ENCODE results near the gene CRACDL. TPM values are rescaled to one million over a fixed set of nuclear protein-coding genes. Genes with fewer than 3 reads are reported as not detected.

Gene CRACDL
- total RNA-seq, 1 donor from 2014 or later: 0.55 TPM

DNA sequence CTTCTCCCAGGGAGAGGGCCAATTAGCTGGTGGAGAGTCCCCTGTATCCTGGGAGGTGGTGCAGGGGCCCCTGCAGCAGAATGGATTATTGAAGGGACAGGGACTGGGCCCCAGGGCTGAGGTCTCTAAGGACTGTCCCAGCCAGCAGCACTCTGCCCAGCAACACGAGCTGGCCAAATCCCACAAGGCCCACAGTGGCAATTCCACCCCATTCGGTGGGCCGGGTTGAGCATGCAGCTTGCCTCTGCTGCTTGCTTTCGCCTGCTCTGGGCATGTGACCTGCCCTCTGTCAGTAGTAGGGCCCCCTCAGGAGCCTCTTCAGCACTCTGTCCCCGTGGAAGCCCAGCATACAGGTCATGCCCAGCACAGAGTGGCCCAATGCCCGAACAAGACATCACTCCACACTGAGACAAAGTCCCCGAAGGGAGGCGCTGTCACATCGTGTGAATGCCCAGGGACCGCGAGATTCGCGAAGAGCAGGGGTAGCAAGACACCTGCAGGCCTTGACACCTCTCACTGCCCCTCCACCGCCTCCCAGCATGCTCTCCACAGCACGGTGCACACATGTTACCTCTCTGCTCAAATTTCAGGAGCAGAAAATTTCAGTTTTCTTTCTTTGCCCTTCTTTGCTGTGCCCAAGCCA lies 65.4 kb downstream of the CRACDL start:
- Mint-ChIP-seq H3K27me3 (ENCODE audit: low read depth) (no peaks in the 10 kb centered on the region), H3K36me3 (ENCODE audit: low read depth) (no peaks in the 10 kb centered on the region), H3K9me3 (no peaks in the 10 kb centered on the region), H3K27ac (no peak overlapping the region), H3K4me3 (ENCODE audit: low read depth) (no peak overlapping the region), H3K4me1 (ENCODE audit: low read depth) (no peaks in the 10 kb centered on the region)
- DNase-seq (ENCODE audit: low spot score): no peak
- intact Hi-C loops (cut with micrococcal nuclease): no loop called here

DNA sequence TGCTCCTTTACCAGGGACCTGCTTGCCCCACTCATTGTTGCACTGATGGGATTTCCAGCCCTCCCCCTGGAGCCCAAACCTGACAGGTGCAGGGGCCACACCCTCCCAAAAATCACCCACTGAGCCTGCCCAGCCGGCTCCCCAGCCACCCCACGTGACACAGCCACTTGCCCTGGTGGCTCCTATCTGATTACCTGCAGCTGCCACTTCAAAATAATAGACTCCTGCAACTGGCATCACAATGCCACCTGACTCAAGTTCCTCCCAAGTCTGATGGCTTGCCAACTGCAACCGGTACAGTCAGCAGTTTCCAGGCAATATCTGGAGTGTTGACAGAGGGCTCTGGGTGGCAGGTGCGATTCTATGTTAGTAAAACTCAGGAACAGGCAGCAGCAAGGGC lies 66.2 kb downstream of the CRACDL start:
- intact Hi-C loops (cut with micrococcal nuclease): no loop called here
- no peak for DNase-seq (ENCODE audit: low spot score)
- H3K27me3 Mint-ChIP-seq (ENCODE audit: low read depth): no peaks in the 10 kb centered on the region
- H3K27ac Mint-ChIP-seq: no peak overlapping the region
- H3K4me3 Mint-ChIP-seq (ENCODE audit: low read depth): no peak overlapping the region
- H3K36me3 Mint-ChIP-seq (ENCODE audit: low read depth): no peaks in the 10 kb centered on the region
- no peaks in the 10 kb centered on the region for H3K4me1 Mint-ChIP-seq (ENCODE audit: low read depth)
- no peaks in the 10 kb centered on the region for H3K9me3 Mint-ChIP-seq

DNA sequence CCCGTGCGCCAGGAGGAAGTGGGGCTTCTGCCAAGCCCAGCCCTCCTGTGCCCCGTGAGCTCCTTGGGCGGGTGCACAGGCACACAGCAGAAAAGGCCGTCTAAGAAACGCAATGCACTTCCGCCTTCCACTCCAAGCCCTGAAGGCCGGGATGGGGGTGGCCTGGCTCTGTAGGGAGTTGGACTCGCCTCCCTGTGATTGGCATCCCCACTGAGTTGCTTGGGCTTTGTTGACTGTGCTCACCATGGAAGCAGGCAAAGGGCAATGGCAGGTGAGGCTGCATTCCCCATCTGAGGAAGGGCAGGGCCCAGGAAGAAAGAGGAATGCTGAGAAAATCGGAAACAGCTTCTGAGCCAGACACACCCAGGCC lies 66.8 kb downstream of the CRACDL start:
- no peak overlapping the region for H3K27ac Mint-ChIP-seq
- H3K9me3 Mint-ChIP-seq: no peaks in the 10 kb centered on the region
- DNase-seq (ENCODE audit: low spot score): no peak
- H3K27me3 Mint-ChIP-seq (ENCODE audit: low read depth): no peaks in the 10 kb centered on the region
- H3K36me3 Mint-ChIP-seq (ENCODE audit: low read depth): no peaks in the 10 kb centered on the region
- H3K4me1 Mint-ChIP-seq (ENCODE audit: low read depth): no peaks in the 10 kb centered on the region
- intact Hi-C loops (cut with micrococcal nuclease): no loop called here
- no peak overlapping the region for H3K4me3 Mint-ChIP-seq (ENCODE audit: low read depth)

DNA sequence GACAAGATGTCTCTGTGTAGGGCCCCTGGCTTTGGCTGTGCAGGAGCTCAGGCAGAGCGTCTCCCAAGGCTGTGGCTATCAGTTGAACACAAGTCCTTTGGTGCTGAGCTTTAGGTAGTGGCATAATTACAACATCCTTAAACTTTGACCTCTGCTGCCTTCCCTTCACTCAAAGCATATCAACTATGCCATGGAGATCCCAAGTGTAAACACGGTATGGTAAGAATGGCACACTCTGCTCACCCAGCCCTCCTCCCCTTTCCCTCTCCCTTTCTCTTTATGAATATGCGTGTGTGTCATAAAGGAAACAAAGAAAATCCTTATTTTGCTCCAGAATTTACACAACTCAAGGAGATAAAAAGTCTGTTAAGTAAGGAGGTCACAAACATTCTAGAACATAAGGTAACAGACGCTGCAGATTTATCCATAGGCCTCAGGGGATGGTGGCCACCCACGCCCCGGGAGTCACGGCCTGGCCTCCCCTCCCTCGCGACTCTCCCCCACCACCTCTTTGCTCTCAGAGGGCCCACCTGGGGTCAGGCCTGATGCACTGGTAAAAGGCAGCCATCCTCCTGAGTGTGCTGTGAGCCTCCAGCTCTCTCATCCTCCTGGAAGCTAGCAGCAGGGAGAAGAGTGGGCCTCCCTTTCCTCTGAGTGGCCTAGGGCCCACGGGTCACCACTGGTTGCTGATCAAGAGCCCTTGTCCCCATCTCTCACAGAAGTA lies 67.3 kb downstream of the CRACDL start:
- no peaks in the 10 kb centered on the region for H3K9me3 Mint-ChIP-seq
- intact Hi-C loops (cut with micrococcal nuclease): no loop called here
- H3K27ac Mint-ChIP-seq: no peak overlapping the region
- H3K36me3 Mint-ChIP-seq (ENCODE audit: low read depth): no peaks in the 10 kb centered on the region
- H3K27me3 Mint-ChIP-seq (ENCODE audit: low read depth): peaks cover 2% of the 10 kb centered on the region
- no peak for DNase-seq (ENCODE audit: low spot score)
- no peak overlapping the region for H3K4me3 Mint-ChIP-seq (ENCODE audit: low read depth)
- no peaks in the 10 kb centered on the region for H3K4me1 Mint-ChIP-seq (ENCODE audit: low read depth)

DNA sequence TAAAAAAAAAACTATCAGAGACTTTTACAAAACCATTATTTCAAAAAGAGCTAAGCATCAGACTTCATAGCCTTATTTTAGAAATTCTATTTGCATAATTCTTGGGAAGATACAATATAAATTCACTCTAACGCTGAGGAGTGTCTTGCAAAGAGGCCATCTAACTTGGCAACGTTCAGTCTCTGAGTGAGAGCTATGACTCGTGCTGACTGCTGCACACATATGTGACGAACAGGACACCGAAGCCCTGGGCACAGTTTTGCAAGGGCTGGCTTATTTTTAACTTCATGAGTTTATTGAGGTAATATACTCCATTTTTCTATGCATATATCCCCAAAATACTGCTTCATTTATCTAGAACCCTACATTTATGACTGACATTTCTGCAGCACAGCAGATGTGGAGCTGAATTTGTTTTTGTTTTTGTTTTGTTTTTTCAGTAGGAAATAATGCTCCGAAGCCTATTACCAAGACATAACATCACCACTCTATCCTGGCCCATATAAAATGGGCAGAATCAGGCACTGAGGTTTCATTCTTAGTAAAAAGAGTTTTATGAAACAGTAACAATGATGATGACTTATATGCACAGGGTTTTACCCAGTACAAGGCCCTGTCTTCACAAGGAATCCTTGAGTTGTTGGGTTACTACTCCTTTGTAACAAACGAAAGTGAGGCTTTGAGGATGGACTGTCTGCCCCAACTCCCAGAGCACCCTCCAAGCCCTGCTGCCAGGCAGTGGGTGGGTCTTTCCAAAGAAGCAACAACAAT lies 68.3 kb downstream of the CRACDL start:
- Mint-ChIP-seq H3K27ac (no peak overlapping the region), H3K36me3 (ENCODE audit: low read depth) (no peaks in the 10 kb centered on the region), H3K4me1 (ENCODE audit: low read depth) (no peaks in the 10 kb centered on the region), H3K27me3 (ENCODE audit: low read depth) (peaks cover 4% of the 10 kb centered on the region), H3K4me3 (ENCODE audit: low read depth) (no peak overlapping the region), H3K9me3 (no peaks in the 10 kb centered on the region)
- intact Hi-C loops (cut with micrococcal nuclease): no loop called here
- DNase-seq (ENCODE audit: low spot score): no peak

DNA sequence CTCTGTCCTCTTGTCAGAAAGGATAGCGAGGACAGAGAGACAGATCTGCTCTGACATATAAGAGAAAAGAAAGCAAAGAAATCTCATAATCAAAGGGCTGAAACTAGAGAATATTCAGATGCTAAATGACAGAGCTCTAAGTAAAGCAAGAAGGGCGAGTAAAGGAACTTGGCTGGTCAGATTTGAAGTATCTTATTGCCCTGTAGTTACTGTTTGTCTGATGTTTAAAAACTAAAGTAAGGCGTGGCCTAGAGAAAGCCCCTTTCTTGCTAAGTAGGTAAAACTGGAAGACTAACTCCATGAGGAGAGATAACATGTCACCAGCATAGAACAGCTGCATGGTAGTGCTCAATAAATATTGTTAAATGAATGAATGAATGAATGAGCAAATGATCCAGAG lies 70.0 kb downstream of the CRACDL start:
- Mint-ChIP-seq H3K4me1 (ENCODE audit: low read depth) (no peaks in the 10 kb centered on the region), H3K4me3 (ENCODE audit: low read depth) (no peak overlapping the region), H3K27ac (no peak overlapping the region), H3K36me3 (ENCODE audit: low read depth) (no peaks in the 10 kb centered on the region), H3K27me3 (ENCODE audit: low read depth) (peaks cover 15% of the 10 kb centered on the region), H3K9me3 (peaks cover 10% of the 10 kb centered on the region)
- no peak for DNase-seq (ENCODE audit: low spot score)
- intact Hi-C loops (cut with micrococcal nuclease): no loop called here

DNA sequence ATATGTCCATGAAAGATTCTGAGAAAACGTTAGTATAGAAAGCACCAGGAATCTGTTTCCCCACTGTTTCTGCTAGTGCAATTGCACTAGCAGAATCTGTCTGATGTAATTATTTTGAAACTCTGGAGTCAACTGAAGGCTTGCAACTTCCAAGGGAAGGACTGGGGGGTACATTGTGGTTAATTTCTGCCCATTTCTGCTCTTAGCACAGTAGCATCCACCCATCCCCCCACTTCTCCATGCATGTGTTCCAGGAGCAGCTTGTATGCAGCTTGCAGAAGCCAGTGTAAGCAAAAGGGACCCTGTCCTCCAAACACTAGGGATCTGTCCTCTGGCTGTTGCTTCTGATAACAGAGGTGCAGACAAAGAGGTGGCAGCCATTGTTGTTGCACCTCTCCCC lies 74.4 kb downstream of the CRACDL start:
- H3K27ac Mint-ChIP-seq: no peak overlapping the region

DNA sequence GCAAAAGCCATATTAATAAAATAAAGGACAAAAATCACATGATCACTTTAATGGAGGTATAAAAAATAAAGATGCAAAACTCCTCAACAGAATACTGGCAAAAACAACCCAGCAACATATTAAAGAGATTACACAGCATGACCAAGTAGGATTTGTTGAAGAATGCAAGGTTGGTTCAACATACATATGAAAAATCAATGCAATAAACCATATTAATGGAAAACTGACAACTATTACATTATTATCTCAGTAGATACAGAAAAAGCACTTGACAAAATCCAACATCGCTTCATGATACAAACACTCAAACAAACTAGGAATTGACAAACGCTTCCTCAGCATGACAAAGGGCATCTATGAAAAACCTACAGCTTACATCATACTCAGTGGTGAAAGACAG lies 76.7 kb downstream of the CRACDL start:
- peaks cover 43% of the 10 kb centered on the region for H3K9me3 Mint-ChIP-seq
- H3K4me1 Mint-ChIP-seq (ENCODE audit: low read depth): no peaks in the 10 kb centered on the region
- DNase-seq (ENCODE audit: low spot score): no peak
- H3K4me3 Mint-ChIP-seq (ENCODE audit: low read depth): no peak overlapping the region
- no peak overlapping the region for H3K27ac Mint-ChIP-seq
- intact Hi-C loops (cut with micrococcal nuclease): no loop called here
- no peaks in the 10 kb centered on the region for H3K36me3 Mint-ChIP-seq (ENCODE audit: low read depth)
- peaks cover 41% of the 10 kb centered on the region for H3K27me3 Mint-ChIP-seq (ENCODE audit: low read depth)

More for the DNA sequence above, 74.4 kb downstream of the CRACDL start:
- DNase-seq (ENCODE audit: low spot score): no peak
- intact Hi-C loops (cut with micrococcal nuclease): no loop called here
- Mint-ChIP-seq H3K4me3 (ENCODE audit: low read depth) (no peak overlapping the region), H3K27me3 (ENCODE audit: low read depth) (peaks cover 26% of the 10 kb centered on the region), H3K4me1 (ENCODE audit: low read depth) (no peaks in the 10 kb centered on the region), H3K9me3 (peaks cover 30% of the 10 kb centered on the region), H3K36me3 (ENCODE audit: low read depth) (no peaks in the 10 kb centered on the region)

DNA sequence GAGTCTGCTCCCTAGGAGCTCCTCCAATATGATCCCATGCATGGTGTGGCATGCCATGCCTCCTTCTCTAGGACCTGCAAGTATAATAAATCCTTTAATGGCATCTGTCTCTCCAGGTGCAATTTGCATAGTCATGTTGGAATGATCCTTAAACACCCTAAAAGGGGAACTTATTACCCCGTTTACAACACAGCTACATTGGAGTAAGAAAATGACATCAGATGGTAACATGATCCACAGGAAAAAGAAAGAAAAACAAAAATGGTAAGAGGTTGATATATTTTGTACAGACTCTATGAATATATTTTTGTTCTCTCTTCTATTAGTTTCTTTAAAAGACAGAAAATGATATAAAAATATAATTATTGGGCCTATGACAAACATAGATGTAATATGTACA lies 79.0 kb downstream of the CRACDL start:
- H3K4me1 Mint-ChIP-seq (ENCODE audit: low read depth): peaks cover 1% of the 10 kb centered on the region
- peaks cover 43% of the 10 kb centered on the region for H3K27me3 Mint-ChIP-seq (ENCODE audit: low read depth)
- peaks cover 36% of the 10 kb centered on the region for H3K9me3 Mint-ChIP-seq
- intact Hi-C loops (cut with micrococcal nuclease): no loop called here
- H3K4me3 Mint-ChIP-seq (ENCODE audit: low read depth): no peak overlapping the region
- H3K27ac Mint-ChIP-seq: no peak overlapping the region
- DNase-seq (ENCODE audit: low spot score): no peak
- no peaks in the 10 kb centered on the region for H3K36me3 Mint-ChIP-seq (ENCODE audit: low read depth)

DNA sequence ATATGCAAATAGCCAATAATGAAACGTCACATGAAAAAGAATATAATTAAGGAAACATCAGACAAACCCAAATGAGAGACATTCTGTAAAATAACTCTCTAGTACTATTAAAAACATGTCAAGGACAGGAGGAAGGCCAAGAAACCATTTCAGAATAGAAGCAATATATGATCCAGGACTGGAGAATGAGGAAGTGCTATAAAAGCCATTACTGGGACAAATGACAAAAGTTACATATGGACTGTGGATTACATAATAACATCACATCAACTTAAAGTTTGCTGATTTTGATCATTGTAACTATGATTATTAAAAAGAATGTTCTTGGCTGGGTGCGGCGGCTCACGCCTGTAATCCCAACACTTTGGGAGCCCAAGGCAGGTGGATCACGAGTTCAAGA lies 81.3 kb downstream of the CRACDL start:
- peaks cover 1% of the 10 kb centered on the region for H3K4me1 Mint-ChIP-seq (ENCODE audit: low read depth)
- H3K27me3 Mint-ChIP-seq (ENCODE audit: low read depth): peaks cover 48% of the 10 kb centered on the region
- H3K36me3 Mint-ChIP-seq (ENCODE audit: low read depth): no peaks in the 10 kb centered on the region
- H3K9me3 Mint-ChIP-seq: peaks cover 30% of the 10 kb centered on the region
- intact Hi-C loops (cut with micrococcal nuclease): no loop called here
- DNase-seq (ENCODE audit: low spot score): no peak
- no peak overlapping the region for H3K27ac Mint-ChIP-seq
- H3K4me3 Mint-ChIP-seq (ENCODE audit: low read depth): no peak overlapping the region

DNA sequence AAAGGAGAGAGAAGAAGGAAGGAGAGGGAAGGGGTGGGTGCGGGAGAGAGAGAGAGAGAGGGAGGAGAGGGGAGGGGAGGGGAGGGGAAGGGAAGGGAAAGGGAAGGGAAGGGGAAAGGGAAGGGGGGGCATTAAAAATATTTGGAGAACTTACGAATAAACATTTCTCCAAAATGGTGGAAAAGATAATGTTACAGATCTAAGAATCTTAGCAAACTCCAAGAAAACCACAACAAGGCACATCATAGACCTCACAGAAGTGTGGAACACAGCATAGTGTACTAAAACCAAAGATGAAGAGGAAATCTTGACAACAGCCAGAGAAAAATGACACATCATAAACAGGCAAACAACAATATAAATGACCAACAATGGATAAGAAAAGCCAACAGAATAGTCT lies 83.1 kb downstream of the CRACDL start:
- Mint-ChIP-seq H3K4me1 (ENCODE audit: low read depth) (peaks cover 1% of the 10 kb centered on the region), H3K27me3 (ENCODE audit: low read depth) (peaks cover 46% of the 10 kb centered on the region), H3K4me3 (ENCODE audit: low read depth) (no peak overlapping the region), H3K27ac (no peak overlapping the region), H3K9me3 (peaks cover 16% of the 10 kb centered on the region), H3K36me3 (ENCODE audit: low read depth) (no peaks in the 10 kb centered on the region)
- no peak for DNase-seq (ENCODE audit: low spot score)
- intact Hi-C loops (cut with micrococcal nuclease): no loop called here

DNA sequence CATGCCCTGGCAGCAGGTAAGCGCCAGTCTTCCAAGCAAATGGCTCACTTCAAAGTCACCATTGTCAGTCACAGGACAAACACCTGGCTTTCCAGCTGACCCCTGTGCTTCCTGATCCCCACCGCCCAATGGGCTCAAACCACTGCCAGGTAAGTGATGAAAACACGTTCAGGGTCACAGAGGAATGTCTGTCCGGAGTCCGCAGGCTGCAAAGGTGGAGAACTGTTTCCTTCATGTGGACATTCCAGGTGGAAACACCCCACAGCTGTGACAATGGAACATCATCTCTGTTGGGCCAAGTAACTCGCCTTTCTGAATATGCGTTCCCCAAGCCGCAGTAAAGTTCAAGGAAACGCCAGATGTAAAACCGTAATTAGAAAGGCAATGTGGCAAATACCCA lies 86.0 kb downstream of the CRACDL start:
- H3K4me1 Mint-ChIP-seq (ENCODE audit: low read depth): peaks cover 1% of the 10 kb centered on the region

DNA sequence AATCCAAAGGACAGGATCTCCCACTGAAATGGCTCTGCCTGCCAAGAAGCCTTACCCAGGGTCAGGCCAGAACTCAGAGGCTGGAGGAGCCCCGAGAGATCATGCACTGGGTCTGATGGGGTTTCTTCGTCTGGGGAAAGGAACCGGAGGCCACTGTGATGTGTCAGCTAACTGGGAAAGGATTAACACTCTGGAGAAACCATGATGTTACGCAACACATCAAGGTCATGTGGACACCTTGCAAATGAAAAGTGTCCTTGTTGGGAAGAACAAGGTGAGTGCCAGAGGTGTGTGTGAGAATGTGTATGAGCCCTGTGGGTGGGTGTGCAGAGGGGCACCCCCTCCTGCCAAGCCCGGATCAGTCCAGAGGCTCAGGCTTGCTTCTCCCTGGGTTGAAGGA lies 86.9 kb downstream of the CRACDL start:
- intact Hi-C loops (cut with micrococcal nuclease): no loop called here
- Mint-ChIP-seq H3K27me3 (ENCODE audit: low read depth) (peaks cover 31% of the 10 kb centered on the region), H3K27ac (no peak overlapping the region), H3K9me3 (no peaks in the 10 kb centered on the region), H3K4me3 (ENCODE audit: low read depth) (no peak overlapping the region), H3K4me1 (ENCODE audit: low read depth) (peaks cover 1% of the 10 kb centered on the region), H3K36me3 (ENCODE audit: low read depth) (no peaks in the 10 kb centered on the region)
- DNase-seq (ENCODE audit: low spot score): no peak

More for the DNA sequence above, 86.0 kb downstream of the CRACDL start:
- H3K36me3 Mint-ChIP-seq (ENCODE audit: low read depth): no peaks in the 10 kb centered on the region
- peaks cover 4% of the 10 kb centered on the region for H3K9me3 Mint-ChIP-seq
- H3K27ac Mint-ChIP-seq: no peak overlapping the region
- H3K27me3 Mint-ChIP-seq (ENCODE audit: low read depth): peaks cover 32% of the 10 kb centered on the region
- intact Hi-C loops (cut with micrococcal nuclease): no loop called here
- no peak for DNase-seq (ENCODE audit: low spot score)
- no peak overlapping the region for H3K4me3 Mint-ChIP-seq (ENCODE audit: low read depth)

All from activated T-helper 2 cell treated with anti-CD3 and anti-CD28 coated beads, Interferon-gamma antibody, Interleukin-2, Interleukin-4, amounts not matched to agents 10 μg/mL and 5 μg/mL and 100 μg/mL, durations not matched to agents 14 hours and 24 hours and 36 hours (primary cell).